ENCODE results near the gene CTTN. TPM values are rescaled to one million over a fixed set of nuclear protein-coding genes. Genes with fewer than 3 reads are reported as not detected.
A peak's percentile ranks its signal among the peaks of the same experiment; 100 is the strongest.

The CTTN gene
- total and polyA plus RNA-seq, 2 of the 13 experiments (the other 11 are each of a cell fraction or from before 2014, with no cell fraction given): 84.4 to 114 TPM

DNA sequence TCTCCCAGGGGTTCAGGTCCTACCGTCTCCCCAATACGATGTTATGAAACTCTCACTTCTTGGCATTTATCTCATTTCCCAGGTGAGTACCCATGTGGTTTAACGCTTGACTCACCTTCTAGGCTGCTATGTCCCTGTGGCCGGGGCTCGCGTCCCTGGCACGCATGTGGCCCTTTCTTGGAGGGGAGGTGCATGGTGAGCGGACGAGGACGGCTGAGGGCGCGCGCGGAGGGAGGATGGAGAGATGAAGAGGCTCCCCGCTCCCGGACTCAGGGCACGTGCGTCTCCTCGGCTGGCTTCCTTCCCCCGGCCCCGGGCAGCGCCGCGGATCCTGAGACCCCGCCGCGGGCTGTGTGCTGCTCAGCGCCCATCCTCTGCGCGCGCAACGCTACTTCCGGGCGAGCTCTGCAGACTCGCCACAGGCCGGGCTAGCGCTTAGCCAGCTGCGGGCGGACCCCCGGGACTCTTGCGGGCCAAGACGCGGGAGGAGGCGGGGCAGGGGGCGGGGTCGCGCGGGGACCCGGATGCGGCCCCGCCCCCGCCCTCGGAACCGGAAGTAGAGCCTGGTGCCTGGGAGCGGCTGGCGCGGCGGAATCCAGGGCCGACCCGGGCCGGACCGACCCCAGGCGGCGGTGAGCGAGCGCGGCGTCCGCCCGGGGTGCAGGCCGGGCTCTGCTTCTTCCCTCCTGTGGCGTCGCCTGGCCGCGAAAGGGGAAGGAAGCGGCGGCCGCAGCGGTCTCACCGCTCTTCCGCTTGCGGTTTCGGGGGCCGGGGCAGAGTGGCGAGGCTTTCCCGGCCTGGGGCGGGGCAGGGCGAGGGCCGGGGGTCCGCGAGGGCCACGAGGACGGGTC, at the start of gene CTTN (continued):
- TF ChIP-seq, protein P1, sequence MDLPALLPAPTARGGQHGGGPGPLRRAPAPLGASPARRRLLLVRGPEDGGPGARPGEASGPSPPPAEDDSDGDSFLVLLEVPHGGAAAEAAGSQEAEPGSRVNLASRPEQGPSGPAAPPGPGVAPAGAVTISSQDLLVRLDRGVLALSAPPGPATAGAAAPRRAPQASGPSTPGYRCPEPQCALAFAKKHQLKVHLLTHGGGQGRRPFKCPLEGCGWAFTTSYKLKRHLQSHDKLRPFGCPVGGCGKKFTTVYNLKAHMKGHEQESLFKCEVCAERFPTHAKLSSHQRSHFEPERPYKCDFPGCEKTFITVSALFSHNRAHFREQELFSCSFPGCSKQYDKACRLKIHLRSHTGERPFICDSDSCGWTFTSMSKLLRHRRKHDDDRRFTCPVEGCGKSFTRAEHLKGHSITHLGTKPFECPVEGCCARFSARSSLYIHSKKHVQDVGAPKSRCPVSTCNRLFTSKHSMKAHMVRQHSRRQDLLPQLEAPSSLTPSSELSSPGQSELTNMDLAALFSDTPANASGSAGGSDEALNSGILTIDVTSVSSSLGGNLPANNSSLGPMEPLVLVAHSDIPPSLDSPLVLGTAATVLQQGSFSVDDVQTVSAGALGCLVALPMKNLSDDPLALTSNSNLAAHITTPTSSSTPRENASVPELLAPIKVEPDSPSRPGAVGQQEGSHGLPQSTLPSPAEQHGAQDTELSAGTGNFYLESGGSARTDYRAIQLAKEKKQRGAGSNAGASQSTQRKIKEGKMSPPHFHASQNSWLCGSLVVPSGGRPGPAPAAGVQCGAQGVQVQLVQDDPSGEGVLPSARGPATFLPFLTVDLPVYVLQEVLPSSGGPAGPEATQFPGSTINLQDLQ (CRISPR knock-in tag; IDR thresholded peaks at IDR 0.05): peak; percentile 75; the same call in 1 of the 2 replicates
- TF ChIP-seq CBX1 (IDR thresholded peaks at IDR 0.05; ENCODE audit: low read depth) (no peak), HDAC1 (CRISPR knock-in tag; IDR thresholded peaks at IDR 0.05) (peak; percentile 94), ZNF496 (CRISPR knock-in tag; IDR thresholded peaks at IDR 0.05; ENCODE audit: insufficient replicate concordance) (no peak), XBP1 (CRISPR knock-in tag; IDR thresholded peaks at IDR 0.05) (no peak), ELF4 (CRISPR knock-in tag; IDR thresholded peaks at IDR 0.05; ENCODE audit: borderline replicate concordance) (peak; percentile 70; the same call in 1 of the 2 replicates), CHD4 (IDR thresholded peaks at IDR 0.05; ENCODE audit: borderline replicate concordance, low read length) (no peak), ZSCAN9 (CRISPR knock-in tag; IDR thresholded peaks at IDR 0.05; ENCODE audit: borderline replicate concordance) (0 out of 2 replicates have a peak, but pooled peaks have one; percentile 41), IRF2 (CRISPR knock-in tag; IDR thresholded peaks at IDR 0.05) (peak; percentile 84), ZFP62 (CRISPR knock-in tag; IDR thresholded peaks at IDR 0.05) (no peak), FOXA3 (CRISPR knock-in tag; IDR thresholded peaks at IDR 0.05) (0 out of 2 replicates have a peak, but pooled peaks have one; percentile 16), ZNF589 (CRISPR knock-in tag; conservative IDR thresholded peaks at IDR 0.05) (no peak), MLLT10 (CRISPR knock-in tag; IDR thresholded peaks at IDR 0.05) (no peak)
- TF ChIP-seq, protein P2, sequence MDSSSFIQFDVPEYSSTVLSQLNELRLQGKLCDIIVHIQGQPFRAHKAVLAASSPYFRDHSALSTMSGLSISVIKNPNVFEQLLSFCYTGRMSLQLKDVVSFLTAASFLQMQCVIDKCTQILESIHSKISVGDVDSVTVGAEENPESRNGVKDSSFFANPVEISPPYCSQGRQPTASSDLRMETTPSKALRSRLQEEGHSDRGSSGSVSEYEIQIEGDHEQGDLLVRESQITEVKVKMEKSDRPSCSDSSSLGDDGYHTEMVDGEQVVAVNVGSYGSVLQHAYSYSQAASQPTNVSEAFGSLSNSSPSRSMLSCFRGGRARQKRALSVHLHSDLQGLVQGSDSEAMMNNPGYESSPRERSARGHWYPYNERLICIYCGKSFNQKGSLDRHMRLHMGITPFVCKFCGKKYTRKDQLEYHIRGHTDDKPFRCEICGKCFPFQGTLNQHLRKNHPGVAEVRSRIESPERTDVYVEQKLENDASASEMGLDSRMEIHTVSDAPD (CRISPR knock-in tag; IDR thresholded peaks at IDR 0.05): no peak
- TF ChIP-seq, protein P3, sequence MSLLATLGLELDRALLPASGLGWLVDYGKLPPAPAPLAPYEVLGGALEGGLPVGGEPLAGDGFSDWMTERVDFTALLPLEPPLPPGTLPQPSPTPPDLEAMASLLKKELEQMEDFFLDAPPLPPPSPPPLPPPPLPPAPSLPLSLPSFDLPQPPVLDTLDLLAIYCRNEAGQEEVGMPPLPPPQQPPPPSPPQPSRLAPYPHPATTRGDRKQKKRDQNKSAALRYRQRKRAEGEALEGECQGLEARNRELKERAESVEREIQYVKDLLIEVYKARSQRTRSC (CRISPR knock-in tag; IDR thresholded peaks at IDR 0.05; ENCODE audit: low read depth): no peak
- TF ChIP-seq, protein P4, sequence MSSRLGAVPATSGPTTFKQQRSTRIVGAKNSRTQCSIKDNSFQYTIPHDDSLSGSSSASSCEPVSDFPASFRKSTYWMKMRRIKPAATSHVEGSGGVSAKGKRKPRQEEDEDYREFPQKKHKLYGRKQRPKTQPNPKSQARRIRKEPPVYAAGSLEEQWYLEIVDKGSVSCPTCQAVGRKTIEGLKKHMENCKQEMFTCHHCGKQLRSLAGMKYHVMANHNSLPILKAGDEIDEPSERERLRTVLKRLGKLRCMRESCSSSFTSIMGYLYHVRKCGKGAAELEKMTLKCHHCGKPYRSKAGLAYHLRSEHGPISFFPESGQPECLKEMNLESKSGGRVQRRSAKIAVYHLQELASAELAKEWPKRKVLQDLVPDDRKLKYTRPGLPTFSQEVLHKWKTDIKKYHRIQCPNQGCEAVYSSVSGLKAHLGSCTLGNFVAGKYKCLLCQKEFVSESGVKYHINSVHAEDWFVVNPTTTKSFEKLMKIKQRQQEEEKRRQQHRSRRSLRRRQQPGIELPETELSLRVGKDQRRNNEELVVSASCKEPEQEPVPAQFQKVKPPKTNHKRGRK (CRISPR knock-in tag; IDR thresholded peaks at IDR 0.05): no peak
- TF ChIP-seq, protein P5, sequence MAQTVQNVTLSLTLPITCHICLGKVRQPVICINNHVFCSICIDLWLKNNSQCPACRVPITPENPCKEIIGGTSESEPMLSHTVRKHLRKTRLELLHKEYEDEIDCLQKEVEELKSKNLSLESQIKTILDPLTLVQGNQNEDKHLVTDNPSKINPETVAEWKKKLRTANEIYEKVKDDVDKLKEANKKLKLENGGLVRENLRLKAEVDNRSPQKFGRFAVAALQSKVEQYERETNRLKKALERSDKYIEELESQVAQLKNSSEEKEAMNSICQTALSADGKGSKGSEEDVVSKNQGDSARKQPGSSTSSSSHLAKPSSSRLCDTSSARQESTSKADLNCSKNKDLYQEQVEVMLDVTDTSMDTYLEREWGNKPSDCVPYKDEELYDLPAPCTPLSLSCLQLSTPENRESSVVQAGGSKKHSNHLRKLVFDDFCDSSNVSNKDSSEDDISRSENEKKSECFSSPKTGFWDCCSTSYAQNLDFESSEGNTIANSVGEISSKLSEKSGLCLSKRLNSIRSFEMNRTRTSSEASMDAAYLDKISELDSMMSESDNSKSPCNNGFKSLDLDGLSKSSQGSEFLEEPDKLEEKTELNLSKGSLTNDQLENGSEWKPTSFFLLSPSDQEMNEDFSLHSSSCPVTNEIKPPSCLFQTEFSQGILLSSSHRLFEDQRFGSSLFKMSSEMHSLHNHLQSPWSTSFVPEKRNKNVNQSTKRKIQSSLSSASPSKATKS (CRISPR knock-in tag; IDR thresholded peaks at IDR 0.05): no peak

Data from HepG2 (cell line).